H9 (cell line): ENCODE results near the gene S100A2. TPM values are rescaled to one million over a fixed set of nuclear protein-coding genes. Genes with fewer than 3 reads are reported as not detected.

Experiments
- DNase-seq: peaks from one replicate; pipeline ENCODE4 v3.0.0-alpha.2; 2017
- H2AFZ ChIP-seq: one replicate; pipeline ENCODE4 v1.6.1; 2013; ENCODE audit warnings: mild to moderate bottlenecking, low read length, control low read depth, moderate library complexity
- H2AK5ac ChIP-seq: 2 replicates; pipeline ENCODE4 v1.6.1; 2013; ENCODE audit warnings: low read length, control low read depth, mixed read lengths; ENCODE audit not compliant: insufficient read length
- H2BK120ac ChIP-seq: one replicate; pipeline ENCODE4 v1.6.1; 2013; ENCODE audit warnings: low read depth, mild to moderate bottlenecking, low read length, control low read depth, inconsistent platforms; ENCODE audit not compliant: poor library complexity, severe bottlenecking
- H2BK12ac ChIP-seq: 2 replicates; pipeline ENCODE4 v1.6.1; 2013; ENCODE audit warnings: low read length, control low read depth, mixed read lengths, low read depth; ENCODE audit not compliant: insufficient read length
- H2BK15ac ChIP-seq: 2 replicates; pipeline ENCODE4 v1.6.1; 2013; ENCODE audit warnings: low read depth, low read length, control low read depth
- H2BK20ac ChIP-seq: one replicate; pipeline ENCODE4 v1.6.1; 2013; ENCODE audit warnings: low read depth, mild to moderate bottlenecking, low read length, control low read depth, inconsistent platforms; ENCODE audit not compliant: poor library complexity, severe bottlenecking
- H2BK5ac ChIP-seq: 2 replicates; pipeline ENCODE4 v1.6.1; 2013; ENCODE audit warnings: low read length, control low read depth, mixed read lengths; ENCODE audit not compliant: insufficient read length
- H3K14ac ChIP-seq: 2 replicates; pipeline ENCODE4 v1.6.1; 2013; ENCODE audit warnings: low read length, control low read depth; ENCODE audit not compliant: insufficient read depth
- H3K18ac ChIP-seq: 2 replicates; pipeline ENCODE4 v1.6.1; 2013; ENCODE audit warnings: low read depth, mild to moderate bottlenecking, mixed read lengths, low read length, control low read depth; ENCODE audit not compliant: insufficient read length
- H3K23ac ChIP-seq: 2 replicates; pipeline ENCODE4 v1.6.1; 2013; ENCODE audit warnings: low read length, control low read depth, mixed read lengths, low read depth; ENCODE audit not compliant: insufficient read length
- H3K23me2 ChIP-seq: 2 replicates; pipeline ENCODE4 v1.6.1; 2013; ENCODE audit warnings: low read depth, mild to moderate bottlenecking, mixed read lengths, low read length, control low read depth; ENCODE audit not compliant: insufficient read length, poor library complexity, severe bottlenecking
- H3K27ac ChIP-seq: 2 replicates; pipeline ENCODE4 v1.5.1; 2013; ENCODE audit warnings: low read length, control low read depth, mixed read lengths, low read depth; ENCODE audit not compliant: insufficient read length
- H3K27me3 ChIP-seq: 2 replicates; pipeline ENCODE4 v1.6.1; 2013; ENCODE audit warnings: low read length, control low read depth, inconsistent platforms; ENCODE audit not compliant: insufficient read depth
- H3K4ac ChIP-seq: 2 replicates; pipeline ENCODE4 v1.6.1; 2013; ENCODE audit warnings: low read depth, mild to moderate bottlenecking, control low read depth, inconsistent platforms, low read length, moderate library complexity
- H3K4me1 ChIP-seq: 2 replicates; pipeline ENCODE4 v1.6.1; 2013; ENCODE audit warnings: low read length, control low read depth, inconsistent platforms; ENCODE audit not compliant: insufficient read depth
- H3K4me2 ChIP-seq: 2 replicates; pipeline ENCODE4 v1.6.1; 2013; ENCODE audit warnings: low read length, control low read depth, mixed read lengths; ENCODE audit not compliant: insufficient read length, insufficient read depth
- H3K56ac ChIP-seq: 2 replicates; pipeline ENCODE4 v1.6.1; 2013; ENCODE audit warnings: low read depth, mild to moderate bottlenecking, mixed read lengths, low read length, control low read depth; ENCODE audit not compliant: insufficient read length
- H3K79me1 ChIP-seq: 2 replicates; pipeline ENCODE4 v1.6.1; 2013; ENCODE audit warnings: low read depth, mild to moderate bottlenecking, moderate library complexity, low read length, control low read depth, inconsistent platforms; ENCODE audit not compliant: insufficient read depth, poor library complexity, severe bottlenecking
- H3K79me2 ChIP-seq: 2 replicates; pipeline ENCODE4 v1.6.1; 2013; ENCODE audit warnings: low read length, control low read depth, inconsistent platforms; ENCODE audit not compliant: insufficient read depth
- H3K9ac ChIP-seq: 2 replicates; pipeline ENCODE4 v1.6.1; 2013; ENCODE audit warnings: low read length, control low read depth, mixed read lengths; ENCODE audit not compliant: insufficient read length; ENCODE audit errors: extremely low read depth
- H3K9me3 ChIP-seq: one replicate; pipeline ENCODE4 v1.6.1; 2013; ENCODE audit warnings: low read depth, low read length, inconsistent platforms; ENCODE audit not compliant: control insufficient read depth
- H3T11ph ChIP-seq: one replicate; pipeline ENCODE4 v1.6.1; 2013; ENCODE audit warnings: mild to moderate bottlenecking, low read length, control low read depth, inconsistent platforms
- H4K20me1 ChIP-seq: one replicate; pipeline ENCODE4 v1.6.1; 2013; ENCODE audit not compliant: control insufficient read depth, insufficient read length, insufficient read depth
- H4K5ac ChIP-seq: 2 replicates; pipeline ENCODE4 v1.6.1; 2013; ENCODE audit warnings: low read depth, mild to moderate bottlenecking, mixed read lengths, low read length, control low read depth; ENCODE audit not compliant: insufficient read length
- H4K8ac ChIP-seq: replicated peaks from 2 replicates; pipeline ENCODE4 v1.6.1; 2013; ENCODE audit warnings: low read length, control low read depth, mixed read lengths, low read depth; ENCODE audit not compliant: insufficient read length
- H4K91ac ChIP-seq: 2 replicates; pipeline ENCODE4 v1.6.1; 2013; ENCODE audit warnings: low read depth, mild to moderate bottlenecking, moderate library complexity, mixed read lengths, low read length, control low read depth; ENCODE audit not compliant: insufficient read length
- H3K27ac Mint-ChIP-seq, 3 experiments: 2 replicates in 2 of 3; 3 replicates in 1 of 3; pipeline ENCODE4 v1.8.0; 2020 to 2021; ENCODE audit warnings: mixed read lengths in 3 of 3, mild to moderate bottlenecking in 1 of 3, moderate library complexity in 1 of 3
- H3K27me3 Mint-ChIP-seq: 2 replicates; pipeline ENCODE4 v1.8.0; 2021; ENCODE audit warnings: low read depth, mild to moderate bottlenecking, moderate library complexity, mixed read lengths
- H3K36me3 Mint-ChIP-seq, 3 experiments: 2 replicates in 2 of 3; 3 replicates in 1 of 3; pipeline ENCODE4 v1.8.0; 2020 to 2021; ENCODE audit warnings: low read depth in 3 of 3, mixed read lengths in 3 of 3; ENCODE audit not compliant: insufficient read depth in 1 of 3
- H3K4me1 Mint-ChIP-seq, 2 experiments: 2 replicates each; pipeline ENCODE4 v1.8.0; 2020; ENCODE audit warnings: mixed read lengths in 2 of 2
- H3K4me3 Mint-ChIP-seq, 2 experiments: 2 replicates in 1 of 2; 3 replicates in 1 of 2; pipeline ENCODE4 v1.8.0; 2020 to 2021; ENCODE audit warnings: mild to moderate bottlenecking in 2 of 2, mixed read lengths in 2 of 2, moderate library complexity in 1 of 2
- H3K9me3 Mint-ChIP-seq, 2 experiments: 2 replicates in 1 of 2; 3 replicates in 1 of 2; pipeline ENCODE4 v1.8.0; 2020; ENCODE audit warnings: mild to moderate bottlenecking in 2 of 2, mixed read lengths in 2 of 2, moderate library complexity in 1 of 2
- CTCF ChIP-seq: fragments of 200-600 bp; sonication (generic); conservative IDR thresholded peaks from 3 replicates; pipeline ENCODE4 v1.8.0; 2021; ENCODE audit warnings: antibody characterized with exemption, mild to moderate bottlenecking
- WGBS: extraction: QIAGEN DNeasy Blood & Tissue Kit; methylation state at CpG from one replicate; pipeline ENCODE4 v1.1.7; 2013; ENCODE audit warnings: missing lambda C conversion rate, low lambda C conversion rate, mixed read lengths; ENCODE audit not compliant: insufficient read length; ENCODE audit errors: extremely low coverage; 5-methylcytosine and 5-hydroxymethylcytosine counted together
- total RNA-seq: library from RNA; stranded (reverse); gene quantifications from 2 replicates; pipeline ENCODE4 v1.2.1, GENCODE V29; 2021

Gene S100A2
- total RNA-seq, 1 experiment from 2014 or later: 0.57 TPM

GRCh38 chr1:153539395-153540093, 26.1 kb downstream of the S100A2 start:
- Histone ChIP-seq H3K79me1 (no peaks in the 10 kb centered on the region), H3K9ac (no peak overlapping the region), H2BK5ac (no peak overlapping the region), H2BK20ac (no peak overlapping the region), H3K4me2 (no peak overlapping the region), H3K9me3 (no peaks in the 10 kb centered on the region), H4K5ac (no peak overlapping the region), H3K27ac (no peak overlapping the region), H3T11ph (no peak overlapping the region), H3K27me3 (no peaks in the 10 kb centered on the region; the same call in 1 of the 2 replicates), H4K8ac (no peak overlapping the region), H2BK12ac (no peak overlapping the region), H3K56ac (no peak overlapping the region), H2AK5ac (no peak overlapping the region), H2BK15ac (no peak overlapping the region), H3K18ac (no peak overlapping the region), H3K4me1 (peaks cover 5% of the 10 kb centered on the region; the same call in 1 of the 2 replicates), H4K20me1 (no peaks in the 10 kb centered on the region), H3K79me2 (no peaks in the 10 kb centered on the region), H3K23me2 (no peaks in the 10 kb centered on the region), H4K91ac (no peak overlapping the region), H2BK120ac (no peak overlapping the region), H2AFZ (no peak overlapping the region), H3K4ac (no peak overlapping the region), H3K23ac (no peak overlapping the region), H3K14ac (no peak overlapping the region)
- DNase-seq: no peak
- peaks cover 17 to 32% of the 10 kb centered on the region in 2 experiments for H3K4me1 Mint-ChIP-seq
- no peaks in the 10 kb centered on the region; a peak in 1 of 7 replicates for H3K36me3 Mint-ChIP-seq
- H3K4me3 Mint-ChIP-seq: no peak overlapping the region
- no peak overlapping the region for H3K27ac Mint-ChIP-seq
- peaks cover 3% of the 10 kb centered on the region for H3K27me3 Mint-ChIP-seq
- TF ChIP-seq CTCF: no peak
- WGBS: no CpG with 5 or more reads among the region's 4 CpGs
- H3K9me3 Mint-ChIP-seq: no peaks in the 10 kb centered on the region
